SK-N-SH treated with all-trans-retinoic acid at 6 μM for 48 hours (cell line): ENCODE measurements around the gene CYTIP.

Source experiments
- BACH2 ChIP-seq: fragments of 250-450 bp; sonication (Bioruptor Pico); IDR thresholded peaks from 2 replicates; pipeline ENCODE4 v1.9.0; 2021; ENCODE audit warnings: mild to moderate bottlenecking, borderline replicate concordance
- ESRRG ChIP-seq: fragments of 250-450 bp; sonication (Bioruptor Pico); IDR thresholded peaks from 2 replicates; pipeline ENCODE4 v1.6.1; 2021; ENCODE audit warnings: mild to moderate bottlenecking
- ISL1 ChIP-seq: fragments of 250-450 bp; sonication (Bioruptor Pico); IDR thresholded peaks from 2 replicates; pipeline ENCODE4 v2.1.2; 2022; ENCODE audit warnings: mild to moderate bottlenecking, moderate library complexity
- TSHZ2 ChIP-seq: fragments of 250-450 bp; sonication (Bioruptor Pico); IDR thresholded peaks from 2 replicates; pipeline ENCODE4 v1.5.0; 2020; ENCODE audit warnings: mild to moderate bottlenecking, moderate library complexity
- ZNF565 ChIP-seq: fragments of 450-650 bp; formaldehyde crosslinking; conservative IDR thresholded peaks from 2 replicates; pipeline ENCODE4 v1.5.0; 2020; ENCODE audit warnings: low read depth, mild to moderate bottlenecking, moderate library complexity
- ZNF70 ChIP-seq: fragments of 450-650 bp; formaldehyde crosslinking; IDR thresholded peaks from 2 replicates; pipeline ENCODE4 v1.5.0; 2020; ENCODE audit warnings: mild to moderate bottlenecking, moderate library complexity
- ZNF8 ChIP-seq: fragments of 450-650 bp; formaldehyde crosslinking; IDR thresholded peaks from 2 replicates; pipeline ENCODE4 v1.5.0; 2020; ENCODE audit warnings: mild to moderate bottlenecking, moderate library complexity
- TF ChIP-seq, protein P1 (sequence below): fragments of 250-450 bp; sonication (Bioruptor Pico); IDR thresholded peaks from 2 replicates; pipeline ENCODE4 v1.8.0; 2020; ENCODE audit warnings: mild to moderate bottlenecking, moderate library complexity, borderline replicate concordance

GRCh38 chr2:157442636-157443035 is 1.3 kb downstream of the CYTIP start:
- TF ChIP-seq TSHZ2 (CRISPR knock-in tag): no peak
- no peak for TF ChIP-seq ISL1 (CRISPR knock-in tag)
- TF ChIP-seq ZNF565 (CRISPR knock-in tag): no peak
- TF ChIP-seq ZNF70 (CRISPR knock-in tag): no peak
- TF ChIP-seq BACH2 (CRISPR knock-in tag): no peak
- TF ChIP-seq, protein P1, sequence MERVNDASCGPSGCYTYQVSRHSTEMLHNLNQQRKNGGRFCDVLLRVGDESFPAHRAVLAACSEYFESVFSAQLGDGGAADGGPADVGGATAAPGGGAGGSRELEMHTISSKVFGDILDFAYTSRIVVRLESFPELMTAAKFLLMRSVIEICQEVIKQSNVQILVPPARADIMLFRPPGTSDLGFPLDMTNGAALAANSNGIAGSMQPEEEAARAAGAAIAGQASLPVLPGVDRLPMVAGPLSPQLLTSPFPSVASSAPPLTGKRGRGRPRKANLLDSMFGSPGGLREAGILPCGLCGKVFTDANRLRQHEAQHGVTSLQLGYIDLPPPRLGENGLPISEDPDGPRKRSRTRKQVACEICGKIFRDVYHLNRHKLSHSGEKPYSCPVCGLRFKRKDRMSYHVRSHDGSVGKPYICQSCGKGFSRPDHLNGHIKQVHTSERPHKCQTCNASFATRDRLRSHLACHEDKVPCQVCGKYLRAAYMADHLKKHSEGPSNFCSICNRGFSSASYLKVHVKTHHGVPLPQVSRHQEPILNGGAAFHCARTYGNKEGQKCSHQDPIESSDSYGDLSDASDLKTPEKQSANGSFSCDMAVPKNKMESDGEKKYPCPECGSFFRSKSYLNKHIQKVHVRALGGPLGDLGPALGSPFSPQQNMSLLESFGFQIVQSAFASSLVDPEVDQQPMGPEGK (CRISPR knock-in tag): no peak
- no peak for TF ChIP-seq ZNF8 (CRISPR knock-in tag)
- no peak for TF ChIP-seq ESRRG (CRISPR knock-in tag)
